Chondrocyte (in vitro differentiated cells): ENCODE measurements around the gene CHD9NB. TPM values are rescaled to one million over a fixed set of nuclear protein-coding genes. Genes with fewer than 3 reads are reported as not detected.

Experiments
- DNase-seq: peaks from one replicate; pipeline ENCODE4 v3.0.0; 2021; ENCODE audit warnings: mixed read lengths, low spot score
- H3K27ac Mint-ChIP-seq: one replicate; pipeline ENCODE4 v1.8.0; 2021; ENCODE audit warnings: mild to moderate bottlenecking, moderate library complexity, mixed read lengths; ENCODE audit not compliant: unreplicated experiment
- H3K27me3 Mint-ChIP-seq: 2 replicates; pipeline ENCODE4 v1.8.0; 2021; ENCODE audit warnings: low read depth, mixed read lengths
- H3K36me3 Mint-ChIP-seq: 2 replicates; pipeline ENCODE4 v1.8.0; 2021; ENCODE audit warnings: low read depth, mixed read lengths
- H3K4me1 Mint-ChIP-seq: 2 replicates; pipeline ENCODE4 v1.8.0; 2021; ENCODE audit warnings: low read depth, mild to moderate bottlenecking, mixed read lengths
- H3K4me3 Mint-ChIP-seq: one replicate; pipeline ENCODE4 v1.8.0; 2021; ENCODE audit warnings: mild to moderate bottlenecking, moderate library complexity, mixed read lengths; ENCODE audit not compliant: unreplicated experiment
- H3K9me3 Mint-ChIP-seq: 2 replicates; pipeline ENCODE4 v1.8.0; 2021; ENCODE audit warnings: low read depth, mixed read lengths
- total RNA-seq: library from RNA; stranded (reverse); gene quantifications from 3 replicates; pipeline ENCODE4 v1.2.1, GENCODE V29; 2021
- TF ChIP-seq, protein P1 (sequence below): fragments of 200-600 bp; sonication (generic); IDR thresholded peaks from 2 replicates; pipeline ENCODE4 v1.5.0; 2021; ENCODE audit warnings: antibody characterized with exemption, mild to moderate bottlenecking, moderate library complexity

The CHD9NB gene
- total RNA-seq, 1 donor from 2014 or later, result 0.85 TPM

DNA sequence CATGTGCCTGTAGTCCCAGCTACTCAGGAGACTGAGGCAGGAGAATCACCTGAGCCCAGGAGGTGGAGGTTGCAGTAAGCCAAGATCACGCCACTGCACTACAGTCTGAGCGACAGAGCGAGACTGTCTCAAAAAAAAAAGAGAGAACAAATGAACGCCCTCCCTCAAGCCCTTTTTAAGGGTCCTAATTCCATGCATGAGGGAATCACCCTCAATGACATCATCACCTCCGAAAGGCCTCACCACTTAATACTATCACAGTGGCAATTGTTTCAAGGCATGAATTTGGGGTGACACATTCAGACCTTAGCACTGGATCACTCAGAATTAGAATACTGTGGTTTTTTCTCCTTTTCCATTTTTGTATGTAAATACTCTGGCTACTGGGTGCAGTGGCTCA, 57.8 kb downstream of the CHD9NB start:
- no peak for DNase-seq
- Mint-ChIP-seq H3K36me3 (peaks cover 1% of the 10 kb centered on the region), H3K27me3 (peaks cover under 1% of the 10 kb centered on the region), H3K9me3 (peaks cover 4% of the 10 kb centered on the region), H3K27ac (no peak overlapping the region), H3K4me1 (no peaks in the 10 kb centered on the region), H3K4me3 (no peak overlapping the region)
- TF ChIP-seq, protein P1, sequence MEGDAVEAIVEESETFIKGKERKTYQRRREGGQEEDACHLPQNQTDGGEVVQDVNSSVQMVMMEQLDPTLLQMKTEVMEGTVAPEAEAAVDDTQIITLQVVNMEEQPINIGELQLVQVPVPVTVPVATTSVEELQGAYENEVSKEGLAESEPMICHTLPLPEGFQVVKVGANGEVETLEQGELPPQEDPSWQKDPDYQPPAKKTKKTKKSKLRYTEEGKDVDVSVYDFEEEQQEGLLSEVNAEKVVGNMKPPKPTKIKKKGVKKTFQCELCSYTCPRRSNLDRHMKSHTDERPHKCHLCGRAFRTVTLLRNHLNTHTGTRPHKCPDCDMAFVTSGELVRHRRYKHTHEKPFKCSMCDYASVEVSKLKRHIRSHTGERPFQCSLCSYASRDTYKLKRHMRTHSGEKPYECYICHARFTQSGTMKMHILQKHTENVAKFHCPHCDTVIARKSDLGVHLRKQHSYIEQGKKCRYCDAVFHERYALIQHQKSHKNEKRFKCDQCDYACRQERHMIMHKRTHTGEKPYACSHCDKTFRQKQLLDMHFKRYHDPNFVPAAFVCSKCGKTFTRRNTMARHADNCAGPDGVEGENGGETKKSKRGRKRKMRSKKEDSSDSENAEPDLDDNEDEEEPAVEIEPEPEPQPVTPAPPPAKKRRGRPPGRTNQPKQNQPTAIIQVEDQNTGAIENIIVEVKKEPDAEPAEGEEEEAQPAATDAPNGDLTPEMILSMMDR, result no peak

DNA sequence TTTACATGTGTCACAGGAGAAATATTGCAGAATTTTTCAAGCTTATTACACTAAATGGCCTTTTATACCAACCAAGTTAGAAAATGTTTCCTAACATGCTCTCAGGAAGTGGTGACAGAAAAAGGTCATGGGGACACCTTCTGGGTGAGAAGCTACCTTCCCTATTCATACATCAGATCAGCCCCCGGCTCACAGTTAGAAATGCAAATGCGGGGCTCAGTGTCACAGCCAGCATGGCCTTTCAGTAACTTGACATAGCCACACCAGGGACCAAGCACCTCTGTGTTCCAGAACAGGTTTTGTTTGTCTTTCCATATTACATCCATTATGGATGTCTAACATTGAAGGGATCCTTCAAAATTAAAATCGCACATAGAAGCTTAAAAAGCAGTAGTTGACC, 59.5 kb downstream of the CHD9NB start:
- no peaks in the 10 kb centered on the region for H3K36me3 Mint-ChIP-seq
- H3K27me3 Mint-ChIP-seq, result peaks cover 1% of the 10 kb centered on the region
- H3K4me1 Mint-ChIP-seq, result no peaks in the 10 kb centered on the region
- TF ChIP-seq, protein P1, result no peak
- no peak for DNase-seq
- no peak overlapping the region for H3K27ac Mint-ChIP-seq
- no peaks in the 10 kb centered on the region for H3K9me3 Mint-ChIP-seq
- H3K4me3 Mint-ChIP-seq, result no peak overlapping the region

DNA sequence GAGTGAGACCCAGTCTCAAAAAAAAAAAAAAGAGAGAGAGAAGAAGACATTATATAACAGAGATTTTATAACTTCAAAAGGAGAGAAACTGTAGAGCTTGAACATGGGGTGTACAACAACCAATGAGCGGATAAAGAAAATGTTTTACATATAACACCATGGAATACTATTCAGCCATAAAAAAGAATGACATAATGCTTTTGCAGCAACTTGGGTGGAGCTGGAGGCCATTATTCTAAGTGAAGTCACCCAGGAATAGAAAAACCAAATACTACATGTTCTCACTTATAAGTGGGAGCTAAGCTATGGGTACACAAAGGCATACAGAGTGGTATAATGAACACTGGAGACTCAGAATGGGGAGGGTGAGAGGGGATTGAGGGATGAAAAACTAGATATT, 61.1 kb downstream of the CHD9NB start:
- H3K4me3 Mint-ChIP-seq, result no peak overlapping the region
- H3K36me3 Mint-ChIP-seq, result no peaks in the 10 kb centered on the region
- peaks cover 1% of the 10 kb centered on the region for H3K27me3 Mint-ChIP-seq
- no peaks in the 10 kb centered on the region for H3K9me3 Mint-ChIP-seq
- DNase-seq, result no peak
- no peak overlapping the region for H3K27ac Mint-ChIP-seq
- no peaks in the 10 kb centered on the region for H3K4me1 Mint-ChIP-seq
- TF ChIP-seq, protein P1, result no peak

Other genes with a start within 250 kb of the CHD9NB start
- 68.6 to 116 TPM (median 72.7 TPM) in 3 replicates for gene CHD9, start 2.1 kb upstream of the CHD9NB start, total RNA-seq